ENCODE measurements around the gene RND3. TPM values are rescaled to one million over a fixed set of nuclear protein-coding genes. Genes with fewer than 3 reads are reported as not detected.

Gene RND3
- polyA plus RNA-seq, 3 donors, result not detected

GRCh38 chr2:150526006-150526405 is 38.5 kb upstream of the RND3 start:
- H3K9me3 Mint-ChIP-seq, result peaks cover 2 to 14% (median 4%) of the 10 kb centered on the region in 7 donors

GRCh38 chr2:150522269-150522668 is 34.8 kb upstream of the RND3 start:
- no CpG with 5 or more reads among the region's 4 CpGs for WGBS (ENCODE audit: insufficient coverage)
- no peaks in the 10 kb centered on the region for H3K79me2 ChIP-seq (ENCODE audit: insufficient read depth, low read length)

More at GRCh38 chr2:150526006-150526405, 38.5 kb upstream of the RND3 start:
- TF ChIP-seq CTCF (IDR thresholded peaks at IDR 0.05), result no peak
- DNase-seq, result no peak
- no peaks in the 10 kb centered on the region for H3K27me3 Mint-ChIP-seq (ENCODE audit: low read depth in 3 of 3)
- Histone ChIP-seq H3K4me3 (replicated peaks in 1 of 3; ENCODE audit: low read depth in 2 of 3, low read length in 3 of 3) (no peak overlapping the region), H3K9me3 (replicated peaks in 1 of 2; ENCODE audit: control insufficient read depth in 1 of 2, insufficient read depth in 1 of 2, low read length in 2 of 2) (peaks cover 0 to 3% of the 10 kb centered on the region in 2 donors), H3K36me3 (replicated peaks in 1 of 2; ENCODE audit: control insufficient read depth in 1 of 2, insufficient read depth in 2 of 2, low read length in 2 of 2) (no peaks in the 10 kb centered on the region), H3K4me1 (ENCODE audit: control insufficient read depth in 1 of 2, insufficient read depth in 2 of 2, low read length in 2 of 2) (no peaks in the 10 kb centered on the region), H4K20me1 (ENCODE audit: insufficient read depth, low read length) (no peaks in the 10 kb centered on the region), H3K27me3 (ENCODE audit: control insufficient read depth in 2 of 2, insufficient read depth in 2 of 2, low read length in 2 of 2) (no peaks in the 10 kb centered on the region), H3K4me2 (replicated peaks; ENCODE audit: extremely low read depth, low read length, poor library complexity, severe bottlenecking) (no peak overlapping the region), H2AFZ (ENCODE audit: insufficient read depth, low read depth, low read length, poor library complexity, severe bottlenecking) (no peak overlapping the region), H3K79me2 (ENCODE audit: insufficient read depth, low read length) (no peaks in the 10 kb centered on the region), H3K27ac (ENCODE audit: low read depth in 1 of 2, low read length in 2 of 2) (no peak overlapping the region), H3K9ac (ENCODE audit: insufficient read depth, low read length, poor library complexity, severe bottlenecking) (no peak overlapping the region)
- no peaks in the 10 kb centered on the region for H3K4me1 Mint-ChIP-seq
- H3K27ac Mint-ChIP-seq, result no peak overlapping the region
- H3K36me3 Mint-ChIP-seq, result no peaks in the 10 kb centered on the region
- WGBS (ENCODE audit: insufficient coverage), result no CpG with 5 or more reads among the region's 1 CpG
- no peak overlapping the region for H3K4me3 Mint-ChIP-seq
- intact Hi-C loops (cut with micrococcal nuclease), result no loop called here

More at GRCh38 chr2:150522269-150522668, 34.8 kb upstream of the RND3 start:
- Histone ChIP-seq H3K4me3 (replicated peaks in 1 of 3; ENCODE audit: low read depth in 2 of 3, low read length in 3 of 3) (no peak overlapping the region), H2AFZ (ENCODE audit: insufficient read depth, low read depth, low read length, poor library complexity, severe bottlenecking) (no peak overlapping the region), H3K9me3 (replicated peaks in 1 of 2; ENCODE audit: control insufficient read depth in 1 of 2, insufficient read depth in 1 of 2, low read length in 2 of 2) (peaks cover 0 to 3% of the 10 kb centered on the region in 2 donors), H3K4me2 (replicated peaks; ENCODE audit: extremely low read depth, low read length, poor library complexity, severe bottlenecking) (no peak overlapping the region), H3K9ac (ENCODE audit: insufficient read depth, low read length, poor library complexity, severe bottlenecking) (no peak overlapping the region), H3K27ac (ENCODE audit: low read depth in 1 of 2, low read length in 2 of 2) (no peak overlapping the region), H3K4me1 (ENCODE audit: control insufficient read depth in 1 of 2, insufficient read depth in 2 of 2, low read length in 2 of 2) (no peaks in the 10 kb centered on the region), H3K27me3 (ENCODE audit: control insufficient read depth in 2 of 2, insufficient read depth in 2 of 2, low read length in 2 of 2) (no peaks in the 10 kb centered on the region), H4K20me1 (ENCODE audit: insufficient read depth, low read length) (no peaks in the 10 kb centered on the region), H3K36me3 (replicated peaks in 1 of 2; ENCODE audit: control insufficient read depth in 1 of 2, insufficient read depth in 2 of 2, low read length in 2 of 2) (no peaks in the 10 kb centered on the region)
- no peaks in the 10 kb centered on the region for H3K4me1 Mint-ChIP-seq
- intact Hi-C loops (cut with micrococcal nuclease), result no loop called here
- TF ChIP-seq CTCF (IDR thresholded peaks at IDR 0.05), result no peak
- H3K27ac Mint-ChIP-seq, result no peak overlapping the region
- H3K9me3 Mint-ChIP-seq, result peaks cover 2 to 13% (median 5%) of the 10 kb centered on the region in 7 donors
- H3K4me3 Mint-ChIP-seq, result no peak overlapping the region
- H3K27me3 Mint-ChIP-seq (ENCODE audit: low read depth in 3 of 3), result no peaks in the 10 kb centered on the region
- no peaks in the 10 kb centered on the region for H3K36me3 Mint-ChIP-seq
- no peak for DNase-seq
